ENCODE data around the gene ADAMTS14. TPM values are rescaled to one million over a fixed set of nuclear protein-coding genes. Genes with fewer than 3 reads are reported as not detected.

Gene ADAMTS14
- total RNA-seq, 1 experiment from 2014 or later = 2.1 TPM

- Mint-ChIP-seq H3K27ac (no peak overlapping the region), H3K36me3 (no peaks in the 10 kb centered on the region), H3K9me3 (peaks cover 6% of the 10 kb centered on the region; the same call in 1 of the 2 replicates), H3K4me1 (peaks cover 14% of the 10 kb centered on the region), H3K27me3 (ENCODE audit: low read depth) (no peaks in the 10 kb centered on the region; the same call in 1 of the 2 replicates), H3K4me3 (no peak overlapping the region)
- DNase-seq (ENCODE audit: low spot score) = no peak
- ChIA-PET POLR2A (interaction anchor here (0.7 kb wide), 1 partner anchor 23 kb away, joined by 3 read pairs; no protein-coding TSS in a partner anchor), CTCF (no interaction called here)
- no peak for TF ChIP-seq ESRRA (CRISPR knock-in tag; IDR thresholded peaks at IDR 0.05; ENCODE audit: borderline replicate concordance)
- no peak for TF ChIP-seq ZNF317 (CRISPR knock-in tag; IDR thresholded peaks at IDR 0.05; ENCODE audit: borderline replicate concordance, low read depth)
- TF ChIP-seq FOXJ3 (CRISPR knock-in tag; IDR thresholded peaks at IDR 0.05; ENCODE audit: borderline replicate concordance) = no peak
- no peak for TF ChIP-seq KAT7 (CRISPR knock-in tag; IDR thresholded peaks at IDR 0.05; ENCODE audit: borderline replicate concordance)
- no peak for TF ChIP-seq GRHL2 (CRISPR knock-in tag; IDR thresholded peaks at IDR 0.05; ENCODE audit: insufficient replicate concordance, severe bottlenecking)
- TF ChIP-seq MXD4 (CRISPR knock-in tag; IDR thresholded peaks at IDR 0.05; ENCODE audit: borderline replicate concordance) = no peak
- TF ChIP-seq ZNF532 (CRISPR knock-in tag; IDR thresholded peaks at IDR 0.05; ENCODE audit: borderline replicate concordance) = no peak
- TF ChIP-seq ETV6 (CRISPR knock-in tag; IDR thresholded peaks at IDR 0.05) = no peak
- TF ChIP-seq CREB1 (CRISPR knock-in tag; IDR thresholded peaks at IDR 0.05) = no peak
- ATAC-seq = no peak
Measured at GRCh38 chr10:70730955-70731354, 58.6 kb downstream of the ADAMTS14 start.

- DNase-seq (ENCODE audit: low spot score) = no peak
- Mint-ChIP-seq H3K36me3 (no peaks in the 10 kb centered on the region), H3K4me3 (no peak overlapping the region), H3K27me3 (ENCODE audit: low read depth) (no peaks in the 10 kb centered on the region), H3K9me3 (no peaks in the 10 kb centered on the region), H3K4me1 (peaks cover 9% of the 10 kb centered on the region), H3K27ac (0 out of 2 replicates have a peak overlapping the region, but pooled peaks have one; percentile 27)
- no peak for ATAC-seq
- POLR2A ChIA-PET = no interaction called here
- CTCF ChIA-PET = interaction anchor here (1.0 to 1.8 kb wide), 2 partner anchors 8 to 22 kb away, joined by 3 to 5 read pairs; no protein-coding TSS in a partner anchor
- TF ChIP-seq ERG (CRISPR knock-in tag; IDR thresholded peaks at IDR 0.05) (no peak), TCF7 (CRISPR knock-in tag; IDR thresholded peaks at IDR 0.05; ENCODE audit: low read depth) (no peak), USF2 (CRISPR knock-in tag; IDR thresholded peaks at IDR 0.05) (no peak), E2F4 (CRISPR knock-in tag; IDR thresholded peaks at IDR 0.05; ENCODE audit: borderline replicate concordance, low read depth) (no peak), GRHL2 (CRISPR knock-in tag; IDR thresholded peaks at IDR 0.05; ENCODE audit: insufficient replicate concordance, severe bottlenecking) (no peak), PRRX2 (CRISPR knock-in tag; IDR thresholded peaks at IDR 0.05) (no peak), ZNF121 (CRISPR knock-in tag; IDR thresholded peaks at IDR 0.05) (no peak), ZBTB21 (CRISPR knock-in tag; IDR thresholded peaks at IDR 0.05; ENCODE audit: borderline replicate concordance) (no peak), ZNF263 (CRISPR knock-in tag; IDR thresholded peaks at IDR 0.05; ENCODE audit: low read depth) (no peak), ATF2 (CRISPR knock-in tag; IDR thresholded peaks at IDR 0.05; ENCODE audit: borderline replicate concordance, low read depth) (no peak), TEAD4 (CRISPR knock-in tag; IDR thresholded peaks at IDR 0.05) (no peak), ZNF281 (CRISPR knock-in tag; IDR thresholded peaks at IDR 0.05) (no peak), ATF6 (CRISPR knock-in tag; IDR thresholded peaks at IDR 0.05) (no peak)
Measured at GRCh38 chr10:70732569-70732968, 60.3 kb downstream of the ADAMTS14 start.

Data from WTC11 (cell line).